Cardiac muscle cell (in vitro differentiated cells and primary cell): ENCODE measurements around the gene DCAF10. TPM values are rescaled to one million over a fixed set of nuclear protein-coding genes. Genes with fewer than 3 reads are reported as not detected.
"Not testable (repeated sequence)": the region's sequence is repeated elsewhere in the genome, so short reads cannot be mapped to it uniquely, and the experiment has no call there.

ENCODE experiments used
- DNase-seq, 2 donors: peaks; one replicate each; pipeline versions ENCODE4 v3.0.0 to v3.0.0-alpha.2; 2010 to 2017; ENCODE audit warnings: low read depth in 1 of 2, low spot score in 1 of 2
- H3K27ac ChIP-seq: fragments of 200-600 bp; sonication (generic); 2 replicates; pipeline ENCODE4 v1.5.1; 2016
- H3K27me3 ChIP-seq: fragments of 200-600 bp; sonication (generic); 2 replicates; pipeline ENCODE4 v1.6.0; 2016; ENCODE audit warnings: control low read depth
- H3K36me3 ChIP-seq: fragments of 200-600 bp; sonication (generic); 2 replicates; pipeline ENCODE4 v1.5.1; 2016; ENCODE audit warnings: control low read depth
- H3K4me1 ChIP-seq: fragments of 200-600 bp; sonication (generic); 2 replicates; pipeline ENCODE4 v1.8.1; 2017; ENCODE audit warnings: low read depth, mild to moderate bottlenecking, mixed run types
- H3K4me3 ChIP-seq: fragments of 200-600 bp; sonication (generic); 2 replicates; pipeline ENCODE4 v1.5.1; 2016; ENCODE audit warnings: mild to moderate bottlenecking
- H3K9me3 ChIP-seq: fragments of 200-600 bp; sonication (generic); 2 replicates; pipeline ENCODE4 v1.5.1; 2017; ENCODE audit warnings: low read depth, mild to moderate bottlenecking, control low read depth
- CTCF ChIP-seq: IDR thresholded peaks from 2 replicates; pipeline ENCODE4 v1.5.1; 2012; ENCODE audit warnings: low read depth, mild to moderate bottlenecking, low read length
- polyA plus RNA-seq: library from polyadenylated mRNA; unstranded; fragments of >200 nt; fragmentation: Nextera tagmentation; extraction: Ambion mirVana; gene quantifications from 2 replicates; pipeline ENCODE4 v1.2.1, GENCODE V29; 2016
- total RNA-seq: library from RNA; depleted of rRNA; stranded (reverse); fragments of >200 nt; gene quantifications from 2 replicates; pipeline ENCODE4 v1.2.3, GENCODE V29; 2016

The DCAF10 gene
- total and polyA plus RNA-seq, 2 experiments from 2014 or later, result 22.9 to 23.1 TPM

GRCh38 chr9:37876376-37876775 is 75.8 kb downstream of the DCAF10 start:
- Histone ChIP-seq H3K9me3 (no peaks in the 10 kb centered on the region), H3K4me3 (no peak overlapping the region), H3K27me3 (no peaks in the 10 kb centered on the region), H3K4me1 (no peaks in the 10 kb centered on the region), H3K27ac (no peak overlapping the region), H3K36me3 (no peaks in the 10 kb centered on the region)
- no peak for TF ChIP-seq CTCF
- peak in 1 of 2 donors; percentile 29 for DNase-seq

DNA sequence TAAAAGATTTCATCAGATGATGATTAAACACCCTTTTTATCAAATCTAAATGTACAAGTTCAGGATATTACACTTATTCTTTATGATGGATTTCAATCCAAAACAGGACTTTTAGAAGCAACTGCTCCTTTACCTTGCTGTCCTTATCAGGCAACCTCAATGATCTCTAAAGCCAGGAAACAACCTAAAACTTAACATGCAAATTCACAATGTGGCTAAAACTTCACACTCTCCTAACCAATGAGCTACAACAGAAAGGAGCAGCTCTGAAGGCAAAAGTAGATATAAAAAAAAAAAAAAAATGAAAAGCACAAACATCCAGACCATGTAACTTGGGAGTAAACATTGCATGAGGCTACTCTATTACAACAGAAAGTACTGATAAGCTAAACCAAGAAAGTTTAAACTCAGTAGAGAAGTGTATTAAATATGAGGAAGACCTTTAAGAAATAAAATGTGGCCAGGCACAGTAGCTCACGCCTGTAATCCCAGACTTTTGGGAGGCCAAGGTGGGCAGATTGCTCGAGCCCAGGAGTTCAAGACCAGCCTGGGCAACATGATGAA is 80.4 kb downstream of the DCAF10 start:
- Histone ChIP-seq H3K9me3 (no peaks in the 10 kb centered on the region), H3K4me3 (no peak overlapping the region), H3K27ac (no peak overlapping the region), H3K4me1 (no peaks in the 10 kb centered on the region), H3K36me3 (no peaks in the 10 kb centered on the region), H3K27me3 (no peaks in the 10 kb centered on the region)
- no peak for DNase-seq
- TF ChIP-seq CTCF, result no peak

- DNase-seq, result peak in 1 of 2 donors; percentile 88
- H3K4me1 ChIP-seq, H3K27ac ChIP-seq, H3K9me3 ChIP-seq, H3K36me3 ChIP-seq, H3K27me3 ChIP-seq, H3K4me3 ChIP-seq: not testable (repeated sequence)
Measured at GRCh38 chr9:37887977-37888583, 87.5 kb downstream of the DCAF10 start.

DNA sequence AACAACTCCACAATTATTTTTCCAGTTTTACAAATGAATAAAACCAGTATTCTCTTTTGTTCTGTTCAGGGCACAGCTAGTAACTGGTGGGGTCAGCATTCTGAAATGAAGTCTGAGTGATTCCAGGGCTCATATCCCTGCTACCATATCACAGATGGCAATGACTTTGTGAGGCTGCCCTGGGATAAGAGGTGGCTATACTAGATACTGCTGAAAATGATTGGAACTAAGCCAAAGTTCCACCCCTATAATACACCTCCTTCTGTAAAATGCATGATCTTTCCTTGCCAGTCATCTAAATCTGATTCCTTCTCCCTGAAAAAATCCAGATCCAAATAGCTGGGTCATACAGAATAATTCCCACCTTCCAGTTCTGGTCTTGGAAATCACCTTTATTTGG is 88.9 kb downstream of the DCAF10 start:
- H3K4me3 ChIP-seq, result no peak overlapping the region
- no peak for DNase-seq
- H3K9me3 ChIP-seq, result no peaks in the 10 kb centered on the region
- H3K36me3 ChIP-seq, result peaks cover 4% of the 10 kb centered on the region
- no peaks in the 10 kb centered on the region for H3K4me1 ChIP-seq
- H3K27me3 ChIP-seq, result no peaks in the 10 kb centered on the region
- no peak overlapping the region for H3K27ac ChIP-seq
- TF ChIP-seq CTCF, result no peak

DNA sequence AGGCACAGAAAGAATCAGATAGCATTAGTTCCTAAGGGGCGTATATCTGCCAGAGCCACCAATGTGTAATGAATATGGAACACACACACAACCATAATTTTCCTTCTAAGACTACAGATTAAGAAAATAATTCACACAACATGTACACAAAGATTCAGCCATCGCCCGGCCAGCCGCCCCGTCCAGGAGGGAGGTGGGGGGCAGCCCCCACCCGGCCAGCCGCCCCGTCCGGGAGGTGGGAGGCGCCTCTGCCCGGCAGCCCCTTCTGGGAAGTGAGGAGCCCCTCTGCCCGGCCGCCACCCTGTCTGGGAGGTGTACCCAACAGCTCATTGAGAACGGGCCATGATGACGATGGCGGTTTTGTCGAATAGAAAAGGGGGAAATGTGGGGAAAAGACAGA is 90.4 kb downstream of the DCAF10 start:
- H3K27me3 ChIP-seq, DNase-seq: not testable (repeated sequence)

GRCh38 chr9:37892063-37892462 is 91.5 kb downstream of the DCAF10 start:
- no peak overlapping the region for H3K4me3 ChIP-seq
- H3K36me3 ChIP-seq, result peaks cover 24% of the 10 kb centered on the region
- H3K27ac ChIP-seq, result no peak overlapping the region
- H3K27me3 ChIP-seq, result no peaks in the 10 kb centered on the region
- no peak for DNase-seq
- no peaks in the 10 kb centered on the region for H3K9me3 ChIP-seq
- TF ChIP-seq CTCF, result no peak
- no peaks in the 10 kb centered on the region for H3K4me1 ChIP-seq

More for the DNA sequence above, 90.4 kb downstream of the DCAF10 start:
- not testable (repeated sequence) for H3K27ac ChIP-seq, H3K4me1 ChIP-seq, H3K4me3 ChIP-seq, H3K9me3 ChIP-seq
- peaks cover 15% of the 10 kb centered on the region for H3K36me3 ChIP-seq

DNA sequence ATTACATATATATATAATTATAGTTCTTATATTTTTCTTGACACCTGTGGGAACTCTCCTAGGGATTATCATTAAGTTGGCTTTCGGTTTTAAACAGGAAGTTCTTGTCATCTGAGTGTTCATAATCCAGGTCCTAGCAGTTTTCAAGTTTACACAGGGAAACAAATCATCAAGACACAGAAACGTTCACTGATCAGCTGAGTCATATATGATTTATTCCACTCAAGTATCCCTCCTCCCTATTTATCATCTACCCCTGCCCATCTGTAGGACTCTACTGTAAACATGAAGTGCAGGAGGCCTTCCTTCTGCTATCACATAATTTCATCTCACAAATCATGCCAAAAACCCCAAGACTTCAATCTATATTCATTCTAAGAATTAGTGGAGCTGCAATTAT is 97.1 kb downstream of the DCAF10 start:
- H3K27ac ChIP-seq, result no peak overlapping the region
- H3K36me3 ChIP-seq, result peaks cover 37% of the 10 kb centered on the region
- no peak for DNase-seq
- peaks cover 7% of the 10 kb centered on the region for H3K4me1 ChIP-seq
- no peaks in the 10 kb centered on the region for H3K9me3 ChIP-seq
- H3K27me3 ChIP-seq, result no peaks in the 10 kb centered on the region
- no peak for TF ChIP-seq CTCF
- no peak overlapping the region for H3K4me3 ChIP-seq
